OCI-LY1 (cell line): ENCODE measurements around the gene CELSR2.
A peak's percentile ranks its signal among the peaks of the same experiment; 100 is the strongest.

Source experiments
- H2AFZ ChIP-seq: fragments of 200-600 bp; sonication (generic), shearing (Covaris generic); 2 replicates; pipeline ENCODE4 v1.6.0; 2014; ENCODE audit warnings: antibody characterized with exemption, mild to moderate bottlenecking, low read length
- H3F3A ChIP-seq: fragments of 200-600 bp; sonication (generic), shearing (Covaris generic); 2 replicates; pipeline ENCODE4 v1.6.0; 2014; ENCODE audit warnings: mild to moderate bottlenecking, antibody characterized with exemption, low read length, moderate library complexity; ENCODE audit not compliant: insufficient read depth
- H3K27ac ChIP-seq: fragments of 200-600 bp; sonication (generic); 2 replicates; pipeline ENCODE4 v1.5.1; 2014; ENCODE audit warnings: low read length, mixed run types, mild to moderate bottlenecking, low read depth; ENCODE audit not compliant: poor library complexity, severe bottlenecking
- H3K27me3 ChIP-seq: fragments of 200-600 bp; sonication (generic); 2 replicates; pipeline ENCODE4 v1.6.0; 2014; ENCODE audit warnings: antibody characterized with exemption, mild to moderate bottlenecking, low read length, moderate library complexity; ENCODE audit not compliant: insufficient read depth
- H3K36me3 ChIP-seq: fragments of 200-600 bp; sonication (generic); 2 replicates; pipeline ENCODE4 v1.6.1; 2014; ENCODE audit warnings: mild to moderate bottlenecking, antibody characterized with exemption, low read length, moderate library complexity, mixed read lengths; ENCODE audit not compliant: insufficient read depth
- H3K4me1 ChIP-seq: fragments of 200-600 bp; sonication (generic); 2 replicates; pipeline ENCODE4 v1.5.1; 2014; ENCODE audit warnings: mild to moderate bottlenecking, low read length, moderate library complexity; ENCODE audit not compliant: insufficient read depth, severe bottlenecking
- H3K4me2 ChIP-seq: fragments of 200-600 bp; sonication (generic), shearing (Covaris generic); 2 replicates; pipeline ENCODE4 v1.6.1; 2014; ENCODE audit warnings: low read length
- H3K4me3 ChIP-seq: fragments of 200-600 bp; sonication (generic); 2 replicates; pipeline ENCODE4 v1.5.1; 2014; ENCODE audit warnings: low read length, low read depth, mild to moderate bottlenecking, mixed read lengths; ENCODE audit not compliant: poor library complexity, severe bottlenecking
- H3K79me2 ChIP-seq: fragments of 200-600 bp; shearing (Covaris generic); 2 replicates; pipeline ENCODE4 v1.6.1; 2016; ENCODE audit warnings: mixed run types, low read length, mixed read lengths; ENCODE audit not compliant: insufficient read depth
- H3K9ac ChIP-seq: fragments of 200-600 bp; sonication (generic), shearing (Covaris generic); 2 replicates; pipeline ENCODE4 v1.6.1; 2014; ENCODE audit warnings: mild to moderate bottlenecking, low read length, mixed read lengths
- H3K9me2 ChIP-seq: fragments of 200-600 bp; sonication (generic), shearing (Covaris generic); 2 replicates; pipeline ENCODE4 v1.6.1; 2014; ENCODE audit warnings: low read depth, mild to moderate bottlenecking, low read length, mixed read lengths
- H3K9me3 ChIP-seq: fragments of 200-600 bp; shearing (Covaris generic); 2 replicates; pipeline ENCODE4 v1.6.1; 2014; ENCODE audit warnings: low read length, mixed read lengths
- H4K20me1 ChIP-seq: fragments of 200-600 bp; sonication (generic), shearing (Covaris generic); 2 replicates; pipeline ENCODE4 v1.6.0; 2016; ENCODE audit warnings: mild to moderate bottlenecking, low read length; ENCODE audit not compliant: insufficient read depth
- CTCF ChIP-seq: fragments of 200-600 bp; sonication (generic), shearing (Covaris generic); IDR thresholded peaks from 2 replicates; pipeline ENCODE4 v1.5.1; 2017; ENCODE audit warnings: mild to moderate bottlenecking, antibody characterized with exemption, low read length, moderate library complexity, mixed read lengths
- EZH2 ChIP-seq: fragments of 200-600 bp; sonication (generic), shearing (Covaris generic); IDR thresholded peaks from 2 replicates; pipeline ENCODE4 v1.8.0; 2017; ENCODE audit warnings: borderline replicate concordance, mixed run types, mild to moderate bottlenecking, antibody characterized with exemption, low read length, moderate library complexity, mixed read lengths

Gene CELSR2

GRCh38 chr1:109238382-109238781, 11.0 kb upstream of the CELSR2 start:
- H3K36me3 ChIP-seq = peaks cover 56% of the 10 kb centered on the region
- no peak overlapping the region for H2AFZ ChIP-seq
- no peak overlapping the region for H3K27ac ChIP-seq
- H3K9me3 ChIP-seq = no peaks in the 10 kb centered on the region
- H3K79me2 ChIP-seq = no peaks in the 10 kb centered on the region
- H3K27me3 ChIP-seq = no peaks in the 10 kb centered on the region
- H4K20me1 ChIP-seq = no peaks in the 10 kb centered on the region
- H3K4me1 ChIP-seq = no peaks in the 10 kb centered on the region
- H3K4me2 ChIP-seq = no peak overlapping the region
- TF ChIP-seq EZH2 = no peak
- TF ChIP-seq CTCF = no peak
- H3K9me2 ChIP-seq = no peaks in the 10 kb centered on the region
- no peaks in the 10 kb centered on the region for H3F3A ChIP-seq
- no peak overlapping the region for H3K9ac ChIP-seq
- H3K4me3 ChIP-seq = no peak overlapping the region

GRCh38 chr1:109239047-109239408, 10.3 kb upstream of the CELSR2 start:
- Histone ChIP-seq H3K9ac (no peak overlapping the region), H3K9me2 (no peaks in the 10 kb centered on the region), H3K27me3 (no peaks in the 10 kb centered on the region), H4K20me1 (no peaks in the 10 kb centered on the region), H2AFZ (no peak overlapping the region), H3F3A (no peaks in the 10 kb centered on the region), H3K4me2 (no peak overlapping the region), H3K79me2 (no peaks in the 10 kb centered on the region), H3K4me1 (no peaks in the 10 kb centered on the region), H3K36me3 (peaks cover 56% of the 10 kb centered on the region), H3K4me3 (no peak overlapping the region), H3K27ac (no peak overlapping the region), H3K9me3 (no peaks in the 10 kb centered on the region)
- no peak for TF ChIP-seq CTCF
- no peak for TF ChIP-seq EZH2

- no peak overlapping the region for H2AFZ ChIP-seq
- H3K4me3 ChIP-seq = no peak overlapping the region
- H3K9ac ChIP-seq = no peak overlapping the region
- no peaks in the 10 kb centered on the region for H3K79me2 ChIP-seq
- H4K20me1 ChIP-seq = no peaks in the 10 kb centered on the region
- H3K4me1 ChIP-seq = no peaks in the 10 kb centered on the region
- H3K36me3 ChIP-seq = peaks cover 52% of the 10 kb centered on the region
- H3K9me2 ChIP-seq = no peaks in the 10 kb centered on the region
- no peaks in the 10 kb centered on the region for H3F3A ChIP-seq
- H3K4me2 ChIP-seq = no peak overlapping the region
- no peaks in the 10 kb centered on the region for H3K9me3 ChIP-seq
- no peak overlapping the region for H3K27ac ChIP-seq
- H3K27me3 ChIP-seq = no peaks in the 10 kb centered on the region
- TF ChIP-seq CTCF (peak; percentile 64), EZH2 (no peak)
These were observed 9.8 kb upstream of the CELSR2 start for GRCh38 chr1:109239409-109240068.
